Fibroblast of skin of right quadriceps (primary cell): ENCODE measurements around the gene LMX1B.
A peak's percentile ranks its signal among the peaks of the same experiment; 100 is the strongest.
"Not testable (repeated sequence)": the region's sequence is repeated elsewhere in the genome, so short reads cannot be mapped to it uniquely, and the experiment has no call there.

Source experiments
- DNase-seq: peaks from one replicate; pipeline ENCODE4 v3.0.0-alpha.2; 2013

LMX1B gene

DNA sequence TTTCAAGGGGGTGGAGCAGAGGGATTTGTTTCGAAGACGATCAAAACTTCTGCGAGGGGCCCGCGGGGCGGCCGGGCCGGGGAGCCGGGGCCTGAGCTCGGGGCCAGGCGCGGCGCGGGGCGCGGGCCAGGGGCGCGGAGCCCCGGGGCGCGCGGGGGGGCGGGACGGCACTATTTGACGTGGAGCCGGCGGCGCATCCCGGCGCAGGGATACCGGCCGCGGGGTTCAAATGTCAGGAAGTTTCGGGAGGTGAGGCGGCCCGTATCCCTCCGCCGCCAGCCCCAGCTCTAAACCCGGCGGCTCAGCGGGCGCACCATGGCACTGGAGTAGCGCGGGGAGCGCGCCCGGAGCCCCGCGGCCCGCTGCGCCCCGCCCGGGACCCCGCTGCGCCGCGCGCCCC, at the start of gene LMX1B:
LMX1B (plus strand) TSS at position 278 of the 400 bp plus-strand sequence. CDS start 522 bp downstream, outside the sequence.
- peak; percentile 69 for DNase-seq

DNA sequence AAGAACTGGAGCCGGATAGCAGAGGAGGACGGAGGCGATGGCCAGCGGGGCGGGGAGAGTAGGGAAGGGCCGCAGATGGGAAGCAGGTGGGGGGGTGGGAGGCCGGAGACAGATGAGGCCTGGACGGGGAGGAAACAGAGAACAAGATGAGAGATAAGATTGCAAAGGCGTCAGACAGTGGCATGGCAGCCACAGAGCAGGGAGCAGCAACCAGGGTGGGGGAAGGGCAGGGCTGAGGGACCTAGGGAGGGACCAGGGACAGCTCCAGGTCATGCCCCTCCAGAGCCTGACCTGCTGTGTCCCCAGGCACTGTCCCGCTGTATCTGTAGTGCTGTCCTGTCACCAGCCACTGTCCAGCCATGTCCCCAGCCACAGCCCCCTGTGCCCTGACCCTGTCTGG, 49.6 kb upstream of the LMX1B start:
- no peak for DNase-seq

GRCh38 chr9:126564716-126565115, 49.0 kb upstream of the LMX1B start:
- DNase-seq = no peak

DNA sequence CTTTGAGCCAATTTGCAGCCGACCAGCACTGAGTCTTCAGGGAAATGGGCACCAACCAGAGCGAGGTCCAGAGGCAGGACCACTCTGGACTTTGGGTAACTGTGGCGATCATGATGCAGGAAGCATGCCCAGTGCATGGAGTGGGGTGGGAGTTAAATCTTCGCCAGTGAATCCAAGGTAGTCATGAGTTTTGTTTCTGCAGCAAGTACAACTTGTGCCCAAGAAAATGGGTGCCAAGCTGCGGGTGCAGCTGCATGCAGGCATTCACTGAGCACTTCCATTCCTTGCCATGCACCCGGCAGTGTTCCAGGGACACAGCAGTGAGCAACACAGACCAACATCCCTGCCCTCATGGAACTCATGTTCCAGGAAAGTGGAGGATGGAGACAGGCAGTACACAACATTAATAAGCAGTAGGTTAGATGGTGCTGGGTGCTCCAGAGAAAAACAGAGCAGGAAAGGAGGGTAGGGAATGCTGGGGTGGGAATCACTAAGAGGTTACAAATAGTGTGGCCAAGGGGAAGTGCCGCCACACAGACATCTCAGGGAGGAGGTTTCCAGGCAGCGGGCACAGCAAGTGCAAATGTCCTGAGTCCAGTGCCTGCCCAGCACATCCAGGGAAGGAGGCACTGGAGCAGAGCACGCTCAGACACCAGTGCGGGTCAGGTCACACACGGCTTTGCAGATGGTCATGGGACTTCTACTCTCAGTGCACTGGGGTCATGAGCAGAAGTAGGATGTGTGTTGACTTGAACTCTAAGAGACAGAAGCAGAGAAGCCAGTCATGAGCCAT, 48.2 kb upstream of the LMX1B start:
- no peak for DNase-seq

- peak; percentile 20 for DNase-seq
These were observed 44.7 kb upstream of the LMX1B start for GRCh38 chr9:126569036-126569435.

- no peak for DNase-seq
These were observed 35.7 kb upstream of the LMX1B start for GRCh38 chr9:126578029-126578428.

GRCh38 chr9:126580319-126580718, 33.4 kb upstream of the LMX1B start:
- not testable (repeated sequence) for DNase-seq

DNA sequence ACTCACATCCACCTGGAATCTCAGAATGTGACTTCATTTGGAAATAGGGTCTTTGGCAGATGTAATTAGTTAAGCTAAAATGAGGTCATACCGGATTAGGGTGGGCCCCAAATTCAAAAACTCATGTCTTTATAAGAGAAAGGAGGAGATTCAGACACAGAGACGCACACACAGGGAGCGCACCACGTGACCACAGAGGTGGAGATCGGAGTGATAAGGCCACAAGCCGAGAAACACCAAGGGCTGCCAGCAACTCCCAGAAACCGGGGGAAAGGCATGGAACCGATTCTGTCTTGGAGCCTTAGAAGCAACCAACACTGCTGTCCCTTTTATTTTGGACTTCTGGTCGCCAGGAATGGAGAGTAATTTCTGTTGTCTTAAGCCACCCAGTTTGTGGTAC, 31.8 kb upstream of the LMX1B start:
- DNase-seq = no peak

GRCh38 chr9:126582427-126582826, 31.3 kb upstream of the LMX1B start:
- DNase-seq = no peak

DNA sequence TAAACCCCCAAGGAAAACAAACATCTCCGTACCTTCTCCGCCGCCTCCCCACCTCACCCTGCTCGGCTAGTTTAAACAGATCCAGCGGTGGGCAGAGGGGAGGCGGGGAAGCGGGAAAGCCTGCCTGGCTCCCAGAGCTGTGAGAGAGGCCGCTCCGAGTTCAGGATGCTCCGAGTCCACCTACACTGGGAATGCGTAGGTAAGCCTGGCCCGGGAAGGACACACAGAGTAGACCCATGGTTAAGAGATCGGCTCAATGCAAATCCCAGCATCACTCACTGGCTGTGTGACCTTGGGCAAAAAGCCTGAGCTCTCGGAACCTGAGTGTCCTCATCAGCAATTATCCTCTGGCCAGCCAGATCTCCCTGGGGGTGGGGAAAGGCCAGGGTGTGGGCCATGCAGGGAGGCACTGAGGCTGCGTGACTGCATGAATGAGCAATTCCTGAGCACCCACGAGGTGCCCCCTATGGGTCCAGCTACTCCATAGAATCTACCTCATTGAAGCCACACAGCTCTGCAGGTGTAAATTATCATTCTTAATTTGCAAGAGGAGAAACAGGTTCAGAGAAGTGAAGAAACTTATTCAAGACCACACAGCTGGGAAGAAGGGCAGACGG, 30.5 kb upstream of the LMX1B start:
- no peak for DNase-seq

DNA sequence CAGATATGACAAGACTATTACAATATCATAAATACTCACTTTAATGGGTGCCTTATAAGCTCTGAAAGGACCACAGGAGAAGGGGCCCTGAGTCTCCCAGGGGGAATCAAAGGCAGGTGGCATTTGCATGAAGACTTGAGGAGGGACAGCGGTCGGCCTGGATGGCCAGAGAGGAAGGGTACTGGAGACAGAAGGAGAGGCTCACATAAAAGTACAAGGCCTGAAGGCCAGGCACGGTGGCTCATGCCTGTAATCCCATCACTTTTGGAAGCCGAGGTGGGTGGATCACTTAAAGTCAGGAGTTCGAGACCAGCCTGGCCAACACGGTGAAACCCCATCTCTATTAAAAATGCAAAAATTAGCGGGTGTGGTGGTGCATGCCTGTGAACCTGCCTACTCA, 29.1 kb upstream of the LMX1B start:
- DNase-seq = no peak

DNA sequence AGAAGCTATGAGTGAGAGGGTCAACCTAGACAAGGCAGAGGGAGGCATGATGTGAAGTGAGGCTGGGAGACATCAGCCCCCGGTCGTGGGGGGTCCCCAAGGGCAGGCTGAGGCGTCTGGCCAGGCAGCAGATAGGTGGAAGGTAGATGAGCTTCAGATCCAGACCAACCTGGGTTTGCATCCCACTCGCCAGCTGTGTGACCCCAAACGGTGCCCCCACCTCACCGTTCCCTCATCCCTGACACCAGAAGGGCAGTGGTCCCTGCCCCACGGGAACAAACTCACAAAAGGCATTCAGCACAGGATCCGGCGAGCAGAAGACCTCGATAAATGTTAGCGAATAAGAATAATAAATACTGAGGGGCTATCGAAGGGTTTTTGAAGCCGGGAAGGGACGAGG, 27.5 kb upstream of the LMX1B start:
- DNase-seq = no peak

DNA sequence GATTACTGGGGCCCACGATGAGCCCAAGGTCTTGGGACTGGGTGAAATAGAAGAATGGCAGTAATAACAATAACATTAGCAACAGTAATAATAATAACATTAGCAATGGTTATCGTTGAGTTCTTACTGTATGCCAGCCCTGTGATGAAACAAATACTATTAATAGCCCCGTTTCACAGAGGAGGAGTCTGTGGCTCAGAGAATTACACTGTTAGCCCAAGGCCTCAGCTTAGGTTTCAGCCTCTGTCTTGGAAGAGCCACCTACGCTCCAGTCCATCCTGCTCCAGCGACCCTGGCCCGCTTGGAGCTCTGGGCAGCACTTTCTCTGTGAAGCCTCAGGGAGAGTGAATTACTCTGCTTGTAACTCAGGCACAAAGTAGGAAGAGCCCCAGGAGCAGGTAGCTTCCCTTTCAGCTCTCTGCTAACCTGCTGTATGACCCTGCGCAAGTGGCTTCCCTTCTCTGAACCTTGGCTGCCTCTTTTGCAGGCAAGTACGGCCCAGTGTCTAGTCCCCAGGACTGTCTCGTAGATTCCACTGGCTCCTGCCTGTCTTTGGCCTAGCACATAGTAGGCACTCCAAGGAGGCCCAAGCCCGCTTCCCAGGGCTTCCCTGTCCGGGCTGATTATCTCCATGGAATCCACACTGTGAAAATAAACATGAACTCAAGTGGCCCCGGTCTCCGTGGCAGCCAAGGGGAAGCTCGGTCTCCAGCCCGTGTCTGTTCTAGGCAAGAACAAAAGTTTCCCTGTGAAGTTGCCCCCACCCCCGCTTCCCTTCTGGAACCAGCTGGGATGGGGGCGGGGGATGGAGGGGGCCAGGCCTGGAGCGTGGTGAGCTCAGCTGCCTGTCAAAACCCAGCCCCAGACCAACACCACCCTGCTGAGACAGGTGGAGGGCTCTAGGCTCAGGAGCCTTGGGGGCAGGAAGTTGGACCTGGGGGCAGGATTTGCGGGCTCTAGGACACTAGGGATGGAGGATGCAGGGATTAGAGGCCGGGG, 26.2 kb upstream of the LMX1B start:
- no peak for DNase-seq

- no peak for DNase-seq
These were observed 25.1 kb upstream of the LMX1B start for GRCh38 chr9:126588491-126589168.

GRCh38 chr9:126589349-126589748, 24.4 kb upstream of the LMX1B start:
- DNase-seq = no peak

DNA sequence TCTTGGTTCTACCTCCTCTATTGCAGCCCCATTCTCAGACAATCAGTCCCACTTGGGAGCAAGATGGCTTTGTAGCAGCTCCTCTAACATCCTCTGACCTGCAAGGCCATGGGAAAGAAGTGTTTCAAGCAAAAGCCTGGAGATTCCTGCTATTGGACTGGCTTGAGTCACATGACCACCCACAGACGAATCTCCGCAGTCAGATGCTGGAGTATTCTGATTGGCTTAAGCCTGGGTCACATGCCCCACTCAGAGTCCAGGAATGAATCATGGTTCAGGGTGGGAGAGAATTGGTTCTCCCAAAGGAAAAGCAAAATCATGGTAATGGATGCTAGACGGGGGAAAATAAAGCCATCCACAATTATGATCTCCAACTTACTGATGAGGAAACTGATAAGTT, 22.6 kb upstream of the LMX1B start:
- no peak for DNase-seq

DNA sequence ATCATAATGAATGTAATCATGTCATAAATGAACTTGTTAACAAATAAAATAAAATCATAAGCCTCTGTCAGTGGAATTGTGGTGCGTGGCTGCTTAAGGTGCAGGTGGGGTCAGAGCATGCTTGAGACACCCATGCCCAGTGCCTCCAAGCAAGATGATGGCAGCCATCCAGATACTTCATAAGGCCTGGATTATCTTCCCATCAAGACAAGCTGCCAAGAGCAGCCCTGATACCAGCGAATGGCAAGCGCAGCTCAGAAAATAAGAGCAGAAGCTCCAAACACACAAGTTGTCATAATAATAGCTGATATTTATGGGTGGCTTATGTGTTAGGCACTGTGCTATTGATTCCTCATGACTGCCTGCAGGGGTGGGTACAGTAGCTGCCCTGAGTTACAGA, 21.8 kb upstream of the LMX1B start:
- no peak for DNase-seq

DNA sequence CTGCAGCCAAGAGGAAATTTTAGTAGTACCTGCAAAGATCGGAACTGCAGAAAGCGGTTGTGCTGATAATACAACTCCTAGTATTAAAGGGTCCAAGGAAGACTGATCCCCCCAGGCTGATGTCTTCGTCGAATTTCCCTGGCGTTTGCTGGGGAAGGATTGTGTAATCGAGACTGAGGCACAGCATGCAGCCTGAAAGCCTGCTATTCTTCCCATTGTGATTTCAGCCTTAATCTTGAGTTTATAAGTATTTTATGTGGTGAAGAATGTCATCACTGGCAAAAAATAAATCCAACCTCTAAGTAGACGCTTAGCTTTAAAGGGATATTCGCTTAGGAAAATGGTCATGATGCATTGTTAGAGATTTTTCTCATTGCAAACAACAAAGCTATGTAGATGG, 21.3 kb upstream of the LMX1B start:
- no peak for DNase-seq

GRCh38 chr9:126595982-126596381, 17.7 kb upstream of the LMX1B start:
- DNase-seq = no peak

- no peak for DNase-seq
These were observed 14.6 kb upstream of the LMX1B start for GRCh38 chr9:126599047-126599650.

- DNase-seq = no peak
These were observed 9.4 kb upstream of the LMX1B start for GRCh38 chr9:126604059-126605055.
